Sigmoid colon (tissue), 4 donors: ENCODE data around the gene PCYT2.

Experiments used
- CTCF ChIP-seq, 4 experiments: fragments of 450-650 bp in 3 of 4; fragments of 200-600 bp in 1 of 4; IDR thresholded peaks; one replicate each; pipeline ENCODE4 v1.5.1; 2016 to 2019; ENCODE audit warnings: antibody characterized with exemption in 4 of 4, mild to moderate bottlenecking in 3 of 4, moderate library complexity in 2 of 4
- POLR2A ChIP-seq, 2 donors: fragments of 450-650 bp; IDR thresholded peaks; one replicate each; pipeline ENCODE4 v1.6.1; 2016; ENCODE audit warnings: antibody characterized with exemption in 2 of 2, mild to moderate bottlenecking in 2 of 2, moderate library complexity in 2 of 2
- POLR2AphosphoS5 ChIP-seq, 4 donors: sonication (generic); formaldehyde crosslinking; IDR thresholded peaks; one replicate each; pipeline ENCODE4 v1.6.1; 2017; ENCODE audit warnings: antibody characterized with exemption in 4 of 4

GRCh38 chr17:81854974-81855774, 56.0 kb downstream of the PCYT2 start:
- no peak for TF ChIP-seq CTCF (IDR thresholded peaks at IDR 0.05)
- no peak for TF ChIP-seq POLR2AphosphoS5 (IDR thresholded peaks at IDR 0.05)
- no peak for TF ChIP-seq POLR2A (IDR thresholded peaks at IDR 0.05)
